ENCODE results near the gene TPCN1. TPM values are rescaled to one million over a fixed set of nuclear protein-coding genes. Genes with fewer than 3 reads are reported as not detected.

The TPCN1 gene
- total RNA-seq, 2 donors from 2014 or later = 18.9 to 30.8 TPM

- peaks cover 3% of the 10 kb centered on the region for H3K9me3 ChIP-seq (ENCODE audit: control insufficient read depth, low read length)
- no peak overlapping the region for H3K4me3 Mint-ChIP-seq
- whole genome bisulfite sequencing, 2 experiments (ENCODE audit: insufficient coverage in 1 of 2, insufficient read length in 1 of 2) = 88 to 95% methylated on average over 5 to 6 of the region's 6 CpGs
Observed at GRCh38 chr12:113317122-113317521, 95.9 kb downstream of the TPCN1 start.

DNA sequence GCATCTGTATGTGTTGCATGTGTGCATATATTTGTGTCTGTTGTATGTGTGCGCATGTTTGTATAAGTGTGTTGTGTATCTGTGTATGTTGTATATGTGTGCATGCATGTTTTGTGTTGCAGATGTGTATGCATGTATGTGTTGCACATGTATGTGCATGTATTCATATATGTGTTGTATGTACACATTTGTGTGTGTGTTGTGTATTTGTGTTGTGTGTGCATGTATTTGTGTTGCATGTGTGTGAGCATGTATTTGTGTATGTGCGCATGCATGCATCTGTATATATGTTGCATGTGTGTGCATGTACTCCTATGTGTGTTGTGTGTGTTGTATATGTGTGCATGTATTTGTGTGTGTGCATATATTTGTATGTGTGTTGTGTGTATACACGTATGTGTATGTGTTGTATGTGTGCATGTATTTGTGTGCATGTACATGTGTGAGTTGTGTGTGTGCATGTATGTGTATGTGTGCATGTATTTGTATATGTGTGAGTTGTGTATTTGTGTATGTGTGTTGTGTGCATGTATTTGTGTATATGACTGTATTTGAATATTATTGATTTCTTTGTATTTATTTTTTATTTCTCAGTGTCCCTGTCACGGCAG, 96.9 kb downstream of the TPCN1 start:
- WGBS, 2 experiments (ENCODE audit: insufficient coverage in 1 of 2, insufficient read length in 1 of 2) = 90 to 98% methylated on average over 4 of the region's 4 CpGs

More at GRCh38 chr12:113317122-113317521, 95.9 kb downstream of the TPCN1 start:
- H3K36me3 Mint-ChIP-seq (ENCODE audit: low read depth) = peaks cover 19% of the 10 kb centered on the region
- no peak overlapping the region for H3K27ac ChIP-seq (ENCODE audit: low read depth, low read length)
- no peaks in the 10 kb centered on the region for H3K27me3 ChIP-seq (ENCODE audit: control insufficient read depth, insufficient read depth, low read length, poor library complexity, severe bottlenecking)
- H3K36me3 ChIP-seq (ENCODE audit: control insufficient read depth, insufficient read depth, low read length) = peaks cover 10% of the 10 kb centered on the region
- peaks cover 3% of the 10 kb centered on the region for H3K9me3 Mint-ChIP-seq
- no peaks in the 10 kb centered on the region for H3K4me1 ChIP-seq (ENCODE audit: control insufficient read depth, insufficient read depth, low read length)
- H3K27me3 Mint-ChIP-seq (ENCODE audit: insufficient read depth) = no peaks in the 10 kb centered on the region
- H3K4me1 Mint-ChIP-seq = no peaks in the 10 kb centered on the region
- TF ChIP-seq, protein P1, sequence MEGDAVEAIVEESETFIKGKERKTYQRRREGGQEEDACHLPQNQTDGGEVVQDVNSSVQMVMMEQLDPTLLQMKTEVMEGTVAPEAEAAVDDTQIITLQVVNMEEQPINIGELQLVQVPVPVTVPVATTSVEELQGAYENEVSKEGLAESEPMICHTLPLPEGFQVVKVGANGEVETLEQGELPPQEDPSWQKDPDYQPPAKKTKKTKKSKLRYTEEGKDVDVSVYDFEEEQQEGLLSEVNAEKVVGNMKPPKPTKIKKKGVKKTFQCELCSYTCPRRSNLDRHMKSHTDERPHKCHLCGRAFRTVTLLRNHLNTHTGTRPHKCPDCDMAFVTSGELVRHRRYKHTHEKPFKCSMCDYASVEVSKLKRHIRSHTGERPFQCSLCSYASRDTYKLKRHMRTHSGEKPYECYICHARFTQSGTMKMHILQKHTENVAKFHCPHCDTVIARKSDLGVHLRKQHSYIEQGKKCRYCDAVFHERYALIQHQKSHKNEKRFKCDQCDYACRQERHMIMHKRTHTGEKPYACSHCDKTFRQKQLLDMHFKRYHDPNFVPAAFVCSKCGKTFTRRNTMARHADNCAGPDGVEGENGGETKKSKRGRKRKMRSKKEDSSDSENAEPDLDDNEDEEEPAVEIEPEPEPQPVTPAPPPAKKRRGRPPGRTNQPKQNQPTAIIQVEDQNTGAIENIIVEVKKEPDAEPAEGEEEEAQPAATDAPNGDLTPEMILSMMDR (conservative IDR thresholded peaks at IDR 0.05) = no peak
- DNase-seq = no peak
- H3K4me3 ChIP-seq (ENCODE audit: low read length) = no peak overlapping the region
- no peak overlapping the region for H3K27ac Mint-ChIP-seq
- no peak overlapping the region for H3K9ac ChIP-seq (ENCODE audit: extremely low read depth, low read length, poor library complexity, severe bottlenecking)

DNA sequence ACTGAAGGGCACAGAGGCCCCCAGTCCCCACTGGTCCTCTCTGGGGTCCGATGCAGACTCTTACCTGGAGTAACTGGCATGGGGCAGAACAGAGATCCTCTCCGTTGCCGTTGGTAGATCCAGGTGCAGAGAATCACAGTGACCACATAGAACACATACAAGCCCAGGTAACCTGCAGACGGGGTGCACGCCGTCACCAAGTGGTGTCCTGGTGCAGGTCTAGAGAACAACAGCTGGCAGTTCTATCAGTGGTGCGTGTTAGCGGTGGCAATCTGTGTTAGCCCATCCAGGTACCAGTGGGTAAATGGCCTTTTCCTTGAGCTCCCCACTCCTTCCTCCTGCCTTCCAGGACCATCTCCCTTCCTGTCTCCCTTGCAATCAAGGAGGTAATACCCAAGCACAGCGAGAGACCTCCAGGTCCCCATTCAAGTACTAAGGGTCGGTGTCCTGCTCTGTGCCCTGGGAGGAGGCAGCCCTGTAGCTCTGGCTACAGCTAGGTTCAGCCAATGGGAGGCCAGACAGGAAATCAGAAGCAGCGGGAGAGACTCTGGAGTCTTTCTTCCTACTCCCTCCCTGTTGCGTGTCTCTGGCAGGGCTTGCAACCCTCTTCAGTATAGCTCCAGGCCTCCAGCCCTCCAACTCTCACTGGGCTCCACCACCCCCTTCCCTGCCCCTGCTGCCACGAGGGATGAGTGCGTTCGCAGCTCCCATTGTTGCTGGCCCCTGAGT, 97.8 kb downstream of the TPCN1 start:
- Mint-ChIP-seq H3K9me3 (peaks cover 3% of the 10 kb centered on the region), H3K4me1 (no peaks in the 10 kb centered on the region), H3K27me3 (ENCODE audit: insufficient read depth) (no peaks in the 10 kb centered on the region), H3K36me3 (ENCODE audit: low read depth) (peaks cover 23% of the 10 kb centered on the region), H3K4me3 (no peak overlapping the region), H3K27ac (no peak overlapping the region)
- Histone ChIP-seq H3K9me3 (ENCODE audit: control insufficient read depth, low read length) (peaks cover 5% of the 10 kb centered on the region), H3K27me3 (ENCODE audit: control insufficient read depth, insufficient read depth, low read length, poor library complexity, severe bottlenecking) (no peaks in the 10 kb centered on the region), H3K9ac (ENCODE audit: extremely low read depth, low read length, poor library complexity, severe bottlenecking) (no peak overlapping the region), H3K4me3 (ENCODE audit: low read length) (no peak overlapping the region), H3K4me1 (ENCODE audit: control insufficient read depth, insufficient read depth, low read length) (no peaks in the 10 kb centered on the region), H3K27ac (ENCODE audit: low read depth, low read length) (no peak overlapping the region), H3K36me3 (ENCODE audit: control insufficient read depth, insufficient read depth, low read length) (peaks cover 10% of the 10 kb centered on the region)
- 88 to 89% methylated on average over 14 to 15 of the region's 15 CpGs for WGBS, 2 experiments (ENCODE audit: insufficient coverage in 1 of 2, insufficient read length in 1 of 2)
- TF ChIP-seq, protein P1 (conservative IDR thresholded peaks at IDR 0.05) = no peak
- DNase-seq = no peak

More for the DNA sequence above, 96.9 kb downstream of the TPCN1 start:
- Histone ChIP-seq H3K27ac (ENCODE audit: low read depth, low read length) (no peak overlapping the region), H3K9ac (ENCODE audit: extremely low read depth, low read length, poor library complexity, severe bottlenecking) (no peak overlapping the region), H3K4me1 (ENCODE audit: control insufficient read depth, insufficient read depth, low read length) (no peaks in the 10 kb centered on the region), H3K36me3 (ENCODE audit: control insufficient read depth, insufficient read depth, low read length) (peaks cover 10% of the 10 kb centered on the region), H3K9me3 (ENCODE audit: control insufficient read depth, low read length) (peaks cover 5% of the 10 kb centered on the region), H3K4me3 (ENCODE audit: low read length) (no peak overlapping the region), H3K27me3 (ENCODE audit: control insufficient read depth, insufficient read depth, low read length, poor library complexity, severe bottlenecking) (no peaks in the 10 kb centered on the region)
- DNase-seq = no peak
- no peaks in the 10 kb centered on the region for H3K4me1 Mint-ChIP-seq
- H3K9me3 Mint-ChIP-seq = peaks cover 3% of the 10 kb centered on the region
- H3K36me3 Mint-ChIP-seq (ENCODE audit: low read depth) = peaks cover 23% of the 10 kb centered on the region
- no peak overlapping the region for H3K27ac Mint-ChIP-seq
- TF ChIP-seq, protein P1 (conservative IDR thresholded peaks at IDR 0.05) = no peak
- no peak overlapping the region for H3K4me3 Mint-ChIP-seq
- no peaks in the 10 kb centered on the region for H3K27me3 Mint-ChIP-seq (ENCODE audit: insufficient read depth)

Measured in endodermal cell (in vitro differentiated cells).